ENCODE data around the gene DYRK4.

DNA sequence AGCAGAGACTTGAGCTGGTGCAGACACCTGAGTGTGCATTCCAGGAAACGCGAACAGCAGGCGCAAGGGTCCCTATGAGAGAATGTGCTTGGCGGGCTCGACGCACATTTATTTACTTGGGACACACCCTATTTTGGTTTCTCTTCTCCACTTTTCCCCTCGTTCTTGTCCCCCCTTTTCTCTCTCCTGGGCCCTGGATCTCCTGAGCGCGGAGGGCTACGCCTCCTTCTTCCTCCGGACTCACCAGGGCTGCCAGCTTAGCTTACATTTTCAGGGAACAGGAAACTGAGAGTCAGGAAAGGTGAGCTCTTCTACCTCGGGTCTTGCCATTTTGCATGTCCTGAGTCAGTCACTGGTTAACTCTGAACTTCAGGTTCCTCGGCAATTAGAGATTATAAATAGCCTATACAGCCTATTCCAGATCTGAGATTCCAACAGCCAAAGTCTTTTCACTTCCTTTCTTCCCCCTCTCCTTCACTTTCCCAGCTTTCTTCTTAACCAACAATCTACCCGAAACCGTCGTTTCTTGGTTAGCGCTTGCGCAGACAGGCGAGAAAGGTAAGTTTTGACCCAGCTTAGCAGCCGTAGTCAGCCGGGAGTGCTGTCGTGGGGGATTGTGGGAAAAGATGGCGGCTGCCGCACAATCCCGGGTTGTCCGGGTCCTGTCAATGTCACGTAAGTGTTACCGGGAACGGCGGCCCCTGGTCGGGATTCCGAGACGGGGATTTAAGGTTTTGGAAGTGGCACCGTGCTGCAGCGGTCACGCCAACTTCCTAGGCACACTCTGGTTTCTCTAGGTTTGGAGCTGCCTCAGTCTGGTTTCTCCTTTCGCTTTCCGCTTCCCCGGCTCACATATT, 86.7 kb downstream of the DYRK4 start, which contains the start of the genes AKAP3 and NDUFA9:
- peak; percentile 37 to 83 (median 54) for TF ChIP-seq POLR2AphosphoS5 (IDR thresholded peaks at IDR 0.05)
- no peak for TF ChIP-seq POLR2A (IDR thresholded peaks at IDR 0.05)
- TF ChIP-seq CTCF (IDR thresholded peaks at IDR 0.05), result no peak

All from breast epithelium (tissue), 3 donors.